GM21526 (cell line): ENCODE results near the gene PSMB11.

Source experiments
- ATAC-seq: cut with Tn5 transposase; IDR thresholded peaks from one replicate; pipeline ENCODE4 v1.9.1; 2021; ENCODE audit warnings: moderate library complexity; ENCODE audit not compliant: unreplicated experiment, low FRiP score

PSMB11 gene

DNA sequence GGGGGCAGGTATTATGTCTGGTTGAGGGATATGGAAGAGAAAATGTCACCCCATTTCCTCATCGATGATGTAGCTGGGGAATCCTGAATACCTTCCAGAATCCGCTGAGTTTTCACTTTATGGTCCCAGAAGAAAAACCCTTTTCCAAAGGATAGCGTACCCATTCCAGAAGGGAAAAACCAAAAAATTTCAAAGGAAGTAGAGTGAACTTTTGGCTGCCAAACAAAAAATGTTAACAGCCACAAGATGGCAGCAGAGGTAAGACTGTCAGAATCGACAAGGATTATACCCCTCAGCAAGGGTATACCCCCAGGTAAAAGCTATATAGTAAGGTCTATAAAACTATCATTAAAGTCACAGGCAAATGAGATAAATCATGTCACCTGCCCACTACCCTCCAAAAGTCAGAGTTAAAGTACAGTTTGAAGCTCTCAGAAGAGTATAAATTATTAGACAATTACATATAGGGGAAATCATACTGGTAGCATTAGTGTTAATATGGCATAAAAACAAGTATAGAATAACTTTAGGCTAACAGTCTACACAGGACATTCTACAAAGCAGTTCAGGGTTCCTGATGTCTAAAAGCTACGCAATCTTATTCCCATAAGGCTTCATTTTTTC is 34.9 kb downstream of the PSMB11 start:
- no peak for ATAC-seq

DNA sequence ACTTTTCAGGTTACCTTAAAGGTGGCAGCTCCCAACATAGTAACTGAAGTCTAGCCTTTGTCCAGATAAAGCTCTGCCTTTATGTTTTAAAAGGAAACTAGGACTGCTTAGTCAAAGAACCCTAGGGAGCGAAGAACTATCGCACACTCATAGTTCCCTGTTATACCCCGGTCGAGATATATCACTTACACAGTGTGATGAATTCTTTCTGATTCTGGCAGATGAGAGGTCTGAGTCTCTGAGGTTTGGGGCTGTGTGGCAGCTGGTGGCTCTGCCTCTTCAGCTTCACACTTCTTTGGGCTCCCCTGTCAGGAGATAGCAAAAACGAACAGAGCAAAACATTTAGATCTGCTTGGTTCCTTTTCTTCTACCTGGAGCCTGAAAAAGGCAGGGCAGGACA is 36.0 kb downstream of the PSMB11 start:
- no peak for ATAC-seq

DNA sequence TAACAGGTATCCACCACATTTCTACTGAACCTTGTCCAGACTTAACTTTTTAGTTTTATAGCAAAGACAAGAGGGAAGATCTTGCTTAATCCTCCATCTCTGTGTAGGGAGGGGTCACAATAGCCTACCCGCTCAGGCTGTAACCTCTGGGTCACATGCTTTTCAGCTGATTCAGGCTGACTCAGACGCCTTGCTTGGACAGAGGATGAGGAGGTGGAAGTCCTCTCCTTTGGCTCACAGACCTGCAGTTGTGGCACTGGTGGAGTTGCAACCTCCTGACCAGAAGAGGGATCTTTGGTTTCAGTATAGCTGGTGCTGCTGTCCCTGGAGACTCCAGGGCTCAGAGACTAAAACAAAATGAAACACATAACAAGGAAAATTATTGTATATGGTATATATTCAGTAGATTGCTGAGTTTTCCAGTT is 36.7 kb downstream of the PSMB11 start:
- no peak for ATAC-seq

DNA sequence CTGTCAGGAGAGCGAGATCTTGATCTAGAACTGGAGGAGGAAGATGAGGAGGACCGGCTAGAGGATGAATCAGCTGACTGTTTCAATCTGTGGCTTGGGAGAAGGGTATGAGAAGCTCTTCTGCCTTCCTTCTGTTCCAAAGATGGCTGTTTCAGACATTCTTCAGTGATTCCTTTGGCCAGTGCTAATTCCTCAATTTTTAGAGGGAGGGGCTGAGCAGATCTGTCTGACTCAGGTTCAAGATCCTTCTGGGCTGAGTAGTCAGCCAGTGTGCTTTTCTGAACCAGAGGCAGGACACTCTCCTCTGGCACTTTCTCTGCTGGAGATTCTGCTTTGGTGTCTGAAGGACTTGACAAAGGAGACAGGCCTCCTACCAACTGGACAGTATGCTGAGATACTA is 37.7 kb downstream of the PSMB11 start:
- no peak for ATAC-seq

DNA sequence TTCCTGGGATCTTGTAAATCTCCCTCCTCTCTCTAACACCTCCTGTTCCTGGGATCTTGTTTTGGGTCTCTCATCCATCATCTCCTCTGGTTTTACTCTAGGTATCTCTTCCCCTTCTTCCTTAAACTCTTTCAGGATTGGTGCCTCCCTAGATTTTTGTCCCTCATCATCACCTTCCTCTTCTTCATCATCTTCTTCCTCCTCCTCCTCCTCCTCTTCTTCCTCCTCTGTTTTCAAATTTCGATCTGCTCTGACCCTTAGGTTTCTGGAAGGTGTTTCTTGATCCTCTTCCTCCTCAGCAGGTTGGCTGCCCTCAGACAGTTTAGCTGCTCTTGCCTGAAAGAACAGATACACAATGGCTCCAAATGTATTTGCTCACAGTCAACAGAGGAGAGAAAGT is 38.5 kb downstream of the PSMB11 start:
- no peak for ATAC-seq

DNA sequence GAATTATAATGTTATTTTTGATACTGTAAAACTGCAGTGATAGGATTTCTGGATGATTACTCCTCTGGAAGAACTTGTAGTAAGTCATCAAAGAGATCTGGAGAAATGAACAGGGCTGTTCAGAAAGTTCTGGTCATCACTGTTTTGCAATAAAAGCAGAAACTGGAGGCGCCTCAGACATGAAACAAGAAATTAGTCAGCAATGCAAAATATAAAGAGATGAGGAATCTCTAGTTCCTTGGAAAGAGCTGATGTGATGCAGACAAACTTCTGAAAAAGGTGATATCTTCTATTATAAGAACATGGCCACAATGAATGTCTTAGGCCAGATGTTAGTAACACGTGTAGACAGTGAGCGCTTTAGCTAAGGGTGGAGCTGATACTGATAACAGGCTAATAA is 43.4 kb downstream of the PSMB11 start:
- no peak for ATAC-seq

DNA sequence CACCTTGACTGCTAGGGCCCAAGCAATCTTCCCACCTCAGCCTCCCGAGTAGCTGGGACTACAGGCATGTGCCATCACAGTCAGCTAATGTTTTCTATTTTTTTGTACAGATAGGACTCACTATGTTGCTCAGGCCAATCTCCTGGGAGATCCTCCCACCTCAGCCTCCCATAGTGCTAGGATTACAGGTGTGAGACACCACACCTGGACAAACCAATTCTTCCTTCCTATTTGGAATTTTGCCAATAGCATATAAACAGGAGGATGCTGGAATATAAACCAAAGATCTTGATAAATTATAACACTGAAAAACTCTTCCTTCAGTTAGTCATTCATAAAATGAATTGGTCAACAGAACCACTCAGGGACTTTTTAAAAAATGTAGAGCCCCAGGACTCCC is 44.6 kb downstream of the PSMB11 start:
- no peak for ATAC-seq

DNA sequence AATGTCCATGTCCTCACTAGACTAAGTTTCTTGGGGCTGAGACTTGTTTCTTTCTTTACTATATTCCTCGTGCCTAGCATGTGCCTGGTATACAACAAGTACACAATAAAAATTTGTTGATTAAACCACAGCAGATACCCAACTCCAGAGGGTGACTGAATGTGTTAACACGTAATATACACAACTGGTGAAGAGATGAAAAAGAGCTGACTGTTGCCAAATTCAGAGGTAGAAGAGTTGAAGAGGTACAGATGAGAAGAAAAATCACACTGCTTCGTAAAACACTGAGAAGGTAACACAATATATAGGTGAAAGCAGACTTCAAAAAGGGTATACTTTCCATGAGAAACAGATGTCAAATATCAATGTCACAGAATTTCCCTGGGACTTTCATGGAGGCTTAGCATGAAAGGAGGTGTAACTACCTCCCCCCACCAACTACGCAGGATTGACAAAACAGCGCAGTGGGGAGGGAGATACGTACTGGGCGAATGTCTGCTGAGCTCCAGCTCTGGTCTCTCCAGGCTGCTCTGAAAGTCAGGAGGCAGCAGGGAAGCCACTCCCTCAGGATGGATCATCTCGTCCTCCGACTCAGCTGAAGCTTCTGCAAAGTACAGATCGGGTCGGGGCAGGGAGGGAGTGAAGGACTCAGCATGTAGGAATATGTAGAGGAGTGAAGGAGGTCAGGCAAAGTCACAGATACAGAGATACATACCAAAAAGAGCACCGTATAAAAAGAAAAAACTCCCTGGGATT is 47.7 kb downstream of the PSMB11 start:
- ATAC-seq: no peak

DNA sequence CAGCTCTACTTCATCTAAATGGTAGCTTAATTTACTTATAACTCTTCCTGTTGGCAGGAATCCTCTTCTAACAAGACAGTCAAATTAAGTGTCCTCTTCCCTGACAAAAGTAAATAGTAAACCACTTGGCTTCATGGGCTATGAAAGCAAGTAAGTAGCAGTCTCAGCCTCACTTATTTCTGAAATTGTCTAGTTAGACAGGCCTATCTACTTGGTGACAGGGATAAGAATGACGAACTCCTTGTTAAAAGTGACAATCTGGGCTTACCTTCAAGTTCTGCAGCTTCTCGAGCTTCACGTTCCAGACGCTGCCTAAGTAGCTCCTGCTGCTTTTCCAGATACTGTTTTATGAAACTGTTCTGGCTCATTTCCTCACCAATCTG is 48.2 kb downstream of the PSMB11 start:
- ATAC-seq: no peak

DNA sequence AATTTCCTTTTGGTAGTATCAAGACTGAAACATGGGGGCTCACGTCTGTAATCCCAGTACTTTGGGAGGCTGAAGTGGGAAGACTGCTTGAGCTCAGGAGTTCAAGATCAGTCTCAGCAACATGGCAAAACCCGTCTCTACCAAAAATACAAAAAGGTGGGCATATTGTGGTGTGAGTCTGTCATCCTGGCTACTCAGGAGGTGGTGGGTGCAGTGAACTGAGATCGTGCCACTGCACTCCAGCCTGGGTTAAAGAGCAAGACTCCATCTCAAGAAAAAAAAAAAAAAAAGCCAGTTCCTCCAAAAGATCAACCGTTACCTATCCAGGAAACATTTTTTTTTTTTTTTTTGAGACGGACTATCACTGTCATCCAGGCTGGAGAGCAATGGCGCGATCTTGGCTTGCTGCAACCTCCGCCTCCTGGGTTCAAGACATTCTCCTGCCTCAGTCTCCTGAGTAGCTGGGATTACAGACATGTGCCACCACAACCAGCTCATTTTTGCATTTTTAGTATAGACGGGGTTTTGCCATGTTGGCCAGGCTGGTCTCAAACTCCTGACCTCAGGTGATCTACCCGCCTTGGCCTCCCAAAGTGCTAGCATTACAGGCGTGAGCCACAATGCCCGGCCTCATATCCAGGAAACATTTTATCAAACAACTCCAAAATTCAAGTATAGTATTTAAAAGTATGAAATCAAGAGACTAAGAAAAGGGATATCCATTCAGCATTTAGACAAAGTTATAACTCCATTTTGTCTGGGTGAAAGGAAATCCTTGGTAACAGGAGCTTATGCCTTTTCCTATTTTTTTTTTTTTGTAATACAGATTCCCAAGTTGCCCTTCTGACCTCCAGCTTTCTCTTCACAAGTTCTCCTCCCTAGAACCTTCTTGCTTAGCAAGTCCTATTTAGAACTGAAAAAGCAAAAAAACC is 49.5 kb downstream of the PSMB11 start:
- no peak for ATAC-seq

DNA sequence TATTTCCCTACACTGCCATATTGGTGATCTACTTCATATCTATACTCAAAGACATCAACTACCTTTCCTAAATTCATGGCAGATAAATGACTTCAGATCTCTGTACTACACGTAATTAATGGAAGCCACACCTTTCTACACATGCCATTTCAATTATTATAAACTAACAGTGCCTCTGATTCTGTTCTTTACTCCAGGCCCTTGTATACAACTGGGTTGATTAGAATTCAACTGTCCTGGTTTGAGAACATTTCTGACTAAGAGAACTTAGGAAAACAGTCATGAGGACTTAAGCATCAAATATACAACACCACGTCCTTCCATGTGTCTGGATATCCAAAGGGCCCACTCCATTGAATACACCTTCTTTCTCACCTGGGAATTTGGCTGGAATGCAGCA is 51.1 kb downstream of the PSMB11 start:
- ATAC-seq: no peak

DNA sequence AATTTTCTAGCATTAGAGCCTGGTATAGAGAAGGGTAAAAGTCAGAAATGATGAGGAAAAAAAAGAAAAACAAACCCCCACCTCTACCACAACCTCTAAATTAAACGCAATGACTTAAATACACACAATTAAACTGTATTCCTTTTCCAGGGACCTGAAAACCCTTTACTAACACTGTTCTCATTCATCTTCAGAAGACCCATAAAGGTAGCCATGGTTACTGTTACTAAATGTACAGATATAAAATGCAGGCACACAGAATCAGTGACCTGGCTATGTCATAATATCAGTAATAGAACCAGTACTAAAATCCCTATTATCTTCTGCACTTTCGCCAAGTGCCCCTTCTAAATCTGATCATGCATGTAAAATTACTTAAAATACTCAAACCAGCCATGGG is 51.5 kb downstream of the PSMB11 start:
- no peak for ATAC-seq
